ENCODE measurements around the gene ZNF493.

Gene ZNF493

DNA sequence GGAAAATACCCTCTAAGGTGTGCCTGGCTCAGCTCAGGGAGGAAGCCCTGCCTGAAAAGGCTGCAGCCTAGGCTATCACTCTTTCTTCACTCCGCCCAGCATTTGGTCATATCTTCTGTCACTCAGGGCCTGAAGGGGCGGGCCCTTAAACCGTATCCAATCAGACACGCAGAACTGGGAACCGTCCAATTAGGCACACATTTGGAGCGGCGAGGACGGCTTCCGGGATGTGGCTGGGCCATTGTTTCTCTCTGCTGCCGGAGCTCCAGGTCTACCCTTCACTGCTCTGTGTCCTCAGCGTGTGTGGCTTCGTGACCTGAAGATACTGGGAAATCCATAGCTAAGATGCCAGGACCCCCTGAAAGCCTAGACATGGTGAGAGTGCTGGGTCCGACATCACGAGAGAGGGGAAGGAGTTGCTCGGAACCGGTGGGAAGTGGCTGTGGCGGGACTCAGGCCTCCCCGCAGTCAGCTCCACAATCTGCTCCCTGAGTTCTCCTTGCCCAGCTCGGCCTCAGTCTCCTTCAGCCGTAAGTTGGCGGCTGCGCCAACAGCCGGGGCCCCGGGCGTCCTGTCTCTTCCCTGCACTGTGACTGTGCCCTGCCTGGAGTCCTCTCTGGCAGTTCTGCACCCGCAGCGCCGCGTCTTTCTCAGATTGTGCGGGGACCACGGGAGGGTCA, at the start of gene ZNF493:
Gene ZNF493 (plus strand): TSS at position 241 of the 680 bp plus-strand sequence. CDS start 105 bp downstream, at position 346.
- DNase-seq (ENCODE audit: low spot score): peak; percentile 99

- DNase-seq (ENCODE audit: low spot score): no peak
Measured at GRCh38 chr19:21352830-21353229, 44.1 kb upstream of the ZNF493 start.

GRCh38 chr19:21358768-21359451, 38.0 kb upstream of the ZNF493 start, which contains the start of gene ZNF738:
ZNF738 (plus strand) TSS chr19:21359000; CDS start chr19:21359141, 141 bp downstream.
- peak; percentile 98 for DNase-seq (ENCODE audit: low spot score)

DNA sequence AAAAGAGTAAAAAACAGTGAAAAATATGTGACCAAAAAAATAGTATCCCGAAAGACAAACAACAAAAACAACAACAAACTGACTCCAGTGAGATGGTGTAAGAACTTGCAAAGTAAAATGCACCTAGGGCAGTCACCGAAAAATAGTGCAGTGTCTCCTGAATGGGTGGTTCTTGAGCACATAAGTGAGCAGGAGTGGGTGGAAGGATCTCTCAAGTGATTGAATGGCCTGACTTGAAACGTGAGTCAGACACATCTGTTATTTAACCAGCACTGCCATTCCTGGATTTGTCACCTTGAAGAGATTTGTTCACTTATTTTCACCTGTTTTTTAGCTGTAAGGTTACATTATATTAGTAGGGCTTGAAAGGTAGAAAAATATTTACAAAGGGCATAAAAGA, 34.6 kb upstream of the ZNF493 start:
- no peak for DNase-seq (ENCODE audit: low spot score)

GRCh38 chr19:21383980-21384582, 12.9 kb upstream of the ZNF493 start:
- DNase-seq (ENCODE audit: low spot score): no peak

DNA sequence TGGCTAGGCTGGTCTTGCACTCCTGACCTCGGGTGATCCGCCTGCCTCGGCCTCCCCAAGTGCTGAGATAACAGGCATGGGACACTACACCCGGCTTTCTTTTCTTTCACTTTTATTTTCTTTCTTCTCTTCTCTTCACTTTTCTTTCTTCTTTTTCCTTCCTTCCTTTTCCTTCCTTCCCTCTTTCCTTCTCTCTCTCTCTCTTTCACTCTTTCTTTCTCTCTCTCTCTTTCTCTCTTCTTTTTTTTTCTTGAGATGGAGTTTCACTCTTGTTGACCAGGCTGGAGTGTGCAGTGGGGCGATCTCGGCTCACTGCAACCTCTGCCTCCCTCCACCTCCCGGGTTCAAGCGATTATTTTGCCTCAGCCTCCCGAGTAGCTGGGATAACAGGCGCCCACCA, 812 bp upstream of the ZNF493 start:
- DNase-seq (ENCODE audit: low spot score): no peak

GRCh38 chr19:21398851-21399250, 1.9 kb downstream of the ZNF493 start:
- DNase-seq (ENCODE audit: low spot score): no peak

DNA sequence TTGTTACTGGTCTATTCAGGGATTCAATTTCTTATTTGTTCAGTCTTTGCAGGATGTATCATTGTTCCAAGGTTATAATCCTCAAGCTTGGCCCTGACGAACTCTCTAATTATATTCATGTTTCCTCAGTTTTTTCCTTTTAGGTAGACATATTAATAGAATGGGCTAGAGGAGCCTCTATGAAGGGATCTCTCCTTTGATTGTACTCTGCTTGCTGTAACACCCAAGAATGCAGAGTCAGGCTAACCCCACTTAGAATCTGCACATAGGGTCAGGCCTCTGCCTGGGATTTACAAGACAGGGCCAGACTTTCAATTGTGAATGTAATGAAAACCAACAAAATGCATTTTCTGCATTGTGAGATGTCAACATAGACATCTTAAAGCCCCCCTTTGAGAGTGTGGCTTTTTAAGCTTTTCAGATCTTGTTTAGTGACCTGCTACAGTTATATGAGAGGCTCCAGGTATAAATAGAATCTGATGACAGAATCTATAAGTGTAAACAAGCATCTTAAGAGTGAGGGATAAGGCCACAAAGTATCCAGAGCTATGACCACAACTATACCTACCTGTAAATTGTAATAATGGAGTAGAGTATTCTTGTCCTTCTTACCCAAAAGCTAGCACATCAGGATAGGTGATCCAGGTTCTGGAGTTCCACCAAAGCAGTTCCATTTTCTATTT, 5.5 kb downstream of the ZNF493 start:
- no peak for DNase-seq (ENCODE audit: low spot score)

DNA sequence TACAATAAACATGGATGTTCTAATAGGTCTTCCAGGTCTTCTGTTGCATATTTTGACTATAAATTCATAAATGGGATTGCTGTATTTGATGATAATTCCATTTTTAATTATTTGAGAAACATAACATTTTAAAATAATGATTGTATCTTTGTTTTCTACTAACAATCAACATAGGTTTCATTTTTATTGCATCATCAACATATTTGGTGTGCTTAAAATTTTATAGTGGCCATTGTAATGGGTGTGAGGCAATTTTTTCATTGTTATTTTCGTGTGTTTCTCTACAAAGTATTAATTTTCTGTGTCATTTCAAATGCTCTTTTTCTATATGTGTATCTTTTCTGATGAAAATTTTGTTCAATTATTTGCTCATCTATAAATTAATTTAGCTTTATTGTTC, 13.2 kb downstream of the ZNF493 start:
- no peak for DNase-seq (ENCODE audit: low spot score)

DNA sequence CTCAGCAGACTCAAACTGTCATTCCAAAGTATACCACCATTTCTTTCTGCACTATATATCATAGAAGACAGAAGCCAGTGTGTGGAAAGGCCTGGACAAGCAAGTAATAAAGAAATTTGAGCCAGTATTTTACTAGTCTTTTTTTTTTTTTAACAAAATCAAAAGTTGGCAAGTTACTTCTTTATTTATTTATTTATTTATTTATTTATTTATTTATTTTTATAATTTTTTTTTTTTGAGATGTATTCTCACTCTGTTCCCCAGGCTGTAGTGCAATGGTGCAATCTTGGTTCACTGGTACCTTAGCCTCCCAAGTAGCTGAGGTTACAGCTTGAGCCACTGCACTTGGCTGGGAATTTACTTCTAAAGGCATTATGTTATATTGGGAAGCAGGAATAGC, 25.3 kb downstream of the ZNF493 start:
- no peak for DNase-seq (ENCODE audit: low spot score)

GRCh38 chr19:21423057-21424041, 26.4 kb downstream of the ZNF493 start:
- no peak for DNase-seq (ENCODE audit: low spot score)

DNA sequence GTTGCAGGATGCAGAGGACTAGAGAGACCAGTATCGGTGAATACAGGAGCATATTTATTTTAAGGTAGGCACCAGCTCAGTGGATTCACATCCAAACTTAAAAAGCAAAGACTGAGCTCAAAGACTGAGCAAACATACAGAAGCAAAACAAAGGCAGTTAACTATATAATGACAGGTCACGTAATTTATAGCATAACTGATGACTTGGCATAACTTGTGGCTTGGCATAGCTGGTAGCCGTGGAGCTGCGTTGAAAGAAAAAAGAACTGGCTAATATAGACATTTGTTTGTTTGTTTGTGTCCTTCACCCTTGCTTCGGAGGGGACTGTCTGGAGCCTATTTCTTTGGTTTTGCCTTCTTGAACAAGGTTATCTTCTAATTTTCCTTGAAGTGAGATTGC, 33.7 kb downstream of the ZNF493 start:
- no peak for DNase-seq (ENCODE audit: low spot score)

DNA sequence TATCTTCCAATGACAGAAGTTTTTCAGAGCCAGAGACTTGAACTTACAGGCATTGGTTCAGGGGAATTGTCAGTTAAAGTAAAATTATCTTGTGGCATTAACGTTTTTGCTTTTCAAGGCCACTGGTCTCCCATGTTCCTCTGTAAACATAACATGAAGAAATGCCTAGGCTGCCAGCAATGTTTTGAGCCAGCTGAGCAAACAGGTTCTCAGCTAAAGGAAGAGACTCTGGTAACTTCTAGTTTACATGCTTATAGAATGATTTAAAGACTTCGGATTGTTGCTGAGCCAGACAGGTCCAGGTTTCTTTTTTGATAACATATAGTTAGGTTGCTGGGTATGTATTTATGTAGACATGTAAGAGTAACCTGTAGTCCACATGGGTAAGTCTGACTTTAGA, 35.7 kb downstream of the ZNF493 start:
- DNase-seq (ENCODE audit: low spot score): no peak

- DNase-seq (ENCODE audit: low spot score): no peak
Measured at GRCh38 chr19:21434516-21434915, 37.6 kb downstream of the ZNF493 start.

DNA sequence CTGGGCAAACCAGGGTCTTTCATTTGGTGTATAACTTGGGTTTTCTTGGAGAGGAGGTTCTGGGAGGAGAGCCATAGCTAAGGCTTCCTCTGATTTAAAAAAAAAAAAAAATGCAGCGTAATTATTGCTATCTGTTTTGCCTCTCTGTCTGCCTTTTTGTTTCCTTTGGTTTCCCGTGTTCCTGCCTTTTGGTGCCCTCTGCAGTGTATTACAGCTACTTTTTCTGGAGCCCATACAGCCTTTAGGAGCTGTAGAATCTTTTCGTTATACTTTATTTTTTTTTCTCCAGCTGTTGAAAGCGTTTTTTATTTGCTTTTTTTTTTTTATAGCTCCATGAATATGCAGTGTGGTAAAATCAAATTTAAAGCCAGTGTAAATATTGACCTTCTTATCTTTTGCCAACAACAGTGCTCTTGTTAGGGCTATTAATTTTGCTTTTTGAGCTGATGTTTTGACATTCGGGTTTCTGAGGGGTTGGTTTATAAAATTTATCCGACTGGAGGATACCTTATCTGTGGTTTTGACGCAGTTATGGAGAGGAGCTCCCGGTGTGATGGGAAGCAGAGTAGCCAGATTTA, 38.1 kb downstream of the ZNF493 start:
- DNase-seq (ENCODE audit: low spot score): no peak

GRCh38 chr19:21439201-21439751, 42.3 kb downstream of the ZNF493 start:
- no peak for DNase-seq (ENCODE audit: low spot score)

DNA sequence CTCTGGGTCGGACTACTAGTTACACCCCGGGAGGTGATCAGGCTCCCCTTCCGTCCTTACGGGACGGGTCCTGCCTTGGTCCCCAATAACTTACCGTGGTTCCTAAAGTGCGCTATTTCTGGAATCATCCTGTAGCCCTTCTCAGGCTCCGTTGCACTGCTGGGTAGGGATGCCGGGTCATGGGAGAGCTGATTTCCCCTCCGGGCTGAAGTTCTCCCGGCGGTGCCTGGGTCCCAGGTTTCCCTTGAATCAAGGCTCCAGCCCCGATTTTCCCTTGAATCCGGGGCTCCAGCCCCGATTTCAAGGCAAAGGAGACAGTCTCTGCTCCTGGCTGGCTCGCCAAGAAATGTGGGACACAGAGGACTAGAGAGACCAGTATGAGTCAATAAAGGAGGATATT, 43.4 kb downstream of the ZNF493 start:
- no peak for DNase-seq (ENCODE audit: low spot score)

GRCh38 chr19:21451187-21451586, 54.3 kb downstream of the ZNF493 start:
- no peak for DNase-seq (ENCODE audit: low spot score)

GRCh38 chr19:21454901-21455300, 58.0 kb downstream of the ZNF493 start:
- DNase-seq (ENCODE audit: low spot score): no peak

DNA sequence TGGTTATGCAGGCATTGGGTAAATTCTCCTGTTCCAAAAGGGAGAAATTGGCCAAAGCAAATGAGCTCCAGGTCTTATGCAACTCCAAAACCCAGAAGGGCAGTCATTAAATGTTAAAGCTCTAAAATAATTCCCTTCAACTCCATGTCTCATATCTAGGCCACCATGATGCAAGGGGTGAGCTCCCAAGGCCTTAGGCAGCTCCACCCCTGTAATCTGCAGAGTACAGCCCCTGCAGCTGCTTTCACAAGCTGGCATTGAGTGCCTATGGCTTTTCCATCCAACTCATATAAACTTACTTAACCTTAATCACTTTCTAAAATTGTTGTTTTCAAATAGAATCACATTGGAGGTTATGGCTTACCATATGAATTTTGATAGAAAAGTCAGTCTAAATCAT, 63.8 kb downstream of the ZNF493 start:
- no peak for DNase-seq (ENCODE audit: low spot score)

DNA sequence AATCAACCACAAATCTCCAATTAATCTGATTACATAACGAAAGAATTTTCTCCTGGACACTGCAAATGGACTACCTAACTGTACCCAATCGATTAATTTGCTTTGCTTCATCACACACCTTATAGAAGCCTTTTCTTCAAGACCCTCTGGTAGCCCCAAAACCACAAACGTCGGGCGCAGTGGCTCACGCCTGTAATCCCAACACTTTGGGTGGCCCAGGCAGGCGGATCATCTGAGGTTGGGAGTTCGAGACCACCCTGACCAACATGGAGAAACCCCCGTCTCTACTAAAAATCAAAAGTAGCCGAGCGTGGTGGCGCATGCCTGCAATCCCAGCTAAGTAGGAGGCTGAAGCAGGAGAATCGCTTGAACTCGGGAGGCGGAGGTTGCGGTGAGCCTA, 65.6 kb downstream of the ZNF493 start:
- DNase-seq (ENCODE audit: low spot score): no peak

Data from Ammon's horn (tissue), 1 donor.